Measurements from ENCODE around the gene LEUTX.
A peak's percentile ranks its signal among the peaks of the same experiment; 100 is the strongest.
"Not testable (repeated sequence)": the region's sequence is repeated elsewhere in the genome, so short reads cannot be mapped to it uniquely, and the experiment has no call there.

The LEUTX gene

GRCh38 chr19:39788244-39788643 is 9.6 kb downstream of the LEUTX start:
- DNase-seq: no peak

- DNase-seq: peak; percentile 86
Observed at GRCh38 chr19:39792999-39793546, 14.4 kb downstream of the LEUTX start.

GRCh38 chr19:39795001-39795400 is 16.3 kb downstream of the LEUTX start:
- DNase-seq: no peak

DNA sequence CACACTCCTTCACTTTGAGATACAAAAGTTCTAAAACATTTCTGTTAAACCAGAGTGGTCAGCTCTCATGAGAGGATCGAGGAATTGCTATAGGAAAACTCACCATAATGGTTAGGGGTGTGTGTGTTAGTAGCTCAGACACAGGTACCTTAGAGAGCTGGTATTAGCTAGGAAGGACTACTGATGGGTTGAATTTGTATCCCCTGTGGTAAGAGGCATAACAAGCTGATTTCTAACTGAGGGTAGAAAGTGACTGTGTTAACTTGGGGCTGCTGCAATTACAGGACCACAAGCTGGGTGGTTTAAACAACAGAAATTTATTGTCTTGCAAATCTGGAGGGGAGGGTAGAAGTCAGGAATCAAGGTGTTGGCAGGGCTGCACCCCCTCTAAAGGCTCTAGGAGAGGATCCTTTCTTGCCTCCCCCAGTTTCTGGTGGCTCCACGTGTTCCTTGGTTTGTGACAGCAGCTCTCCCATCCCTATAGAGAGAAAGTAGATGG is 17.4 kb downstream of the LEUTX start:
- no peak for DNase-seq

DNA sequence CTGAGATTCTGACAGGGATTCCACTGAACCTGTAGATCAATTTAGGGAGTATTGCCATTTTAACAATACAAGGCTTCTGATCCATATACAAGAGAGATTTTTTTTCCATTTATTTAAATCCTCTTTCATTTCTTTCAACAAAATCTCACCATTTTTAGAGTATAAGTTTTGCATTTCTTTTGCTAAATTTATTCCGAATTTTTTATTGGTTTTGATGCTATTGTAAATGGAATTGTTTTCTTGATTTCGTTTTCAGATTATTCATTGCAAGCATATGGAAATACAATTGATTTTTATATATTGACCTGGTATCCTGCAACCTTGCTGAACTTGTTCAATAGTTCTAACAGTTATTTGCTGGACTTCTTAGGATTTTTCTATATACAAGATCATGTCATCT is 18.4 kb downstream of the LEUTX start:
- DNase-seq: no peak

DNA sequence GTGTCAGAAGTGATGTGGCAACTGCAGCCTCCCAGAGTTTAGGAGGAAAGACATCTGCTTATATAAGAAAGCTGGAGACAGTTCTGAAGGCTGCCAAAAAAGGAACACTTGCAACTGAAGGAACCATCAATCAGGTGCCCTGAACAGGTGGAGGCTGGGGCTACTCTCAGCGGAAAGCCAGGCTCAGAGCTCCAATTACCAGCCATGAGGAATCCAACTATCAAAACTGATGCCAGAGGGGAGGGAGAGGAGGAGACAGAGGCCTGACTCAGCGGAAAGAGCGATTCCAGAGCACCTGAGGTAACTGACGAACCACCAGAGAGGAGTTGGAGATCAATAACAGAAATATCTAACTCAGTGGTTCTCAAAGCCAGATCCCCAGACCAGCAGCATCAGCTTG is 24.3 kb downstream of the LEUTX start:
- no peak for DNase-seq

GRCh38 chr19:39805104-39805503 is 26.4 kb downstream of the LEUTX start:
- no peak for DNase-seq

- no peak for DNase-seq
Observed at GRCh38 chr19:39807846-39808364, 29.3 kb downstream of the LEUTX start.

- DNase-seq: not testable (repeated sequence)
Observed at GRCh38 chr19:39808688-39809087, 30.0 kb downstream of the LEUTX start.

- no peak for DNase-seq
Observed at GRCh38 chr19:39809368-39809767, 30.7 kb downstream of the LEUTX start.

GRCh38 chr19:39810424-39810823 is 31.8 kb downstream of the LEUTX start:
- no peak for DNase-seq

GRCh38 chr19:39811064-39811463 is 32.4 kb downstream of the LEUTX start:
- no peak for DNase-seq

DNA sequence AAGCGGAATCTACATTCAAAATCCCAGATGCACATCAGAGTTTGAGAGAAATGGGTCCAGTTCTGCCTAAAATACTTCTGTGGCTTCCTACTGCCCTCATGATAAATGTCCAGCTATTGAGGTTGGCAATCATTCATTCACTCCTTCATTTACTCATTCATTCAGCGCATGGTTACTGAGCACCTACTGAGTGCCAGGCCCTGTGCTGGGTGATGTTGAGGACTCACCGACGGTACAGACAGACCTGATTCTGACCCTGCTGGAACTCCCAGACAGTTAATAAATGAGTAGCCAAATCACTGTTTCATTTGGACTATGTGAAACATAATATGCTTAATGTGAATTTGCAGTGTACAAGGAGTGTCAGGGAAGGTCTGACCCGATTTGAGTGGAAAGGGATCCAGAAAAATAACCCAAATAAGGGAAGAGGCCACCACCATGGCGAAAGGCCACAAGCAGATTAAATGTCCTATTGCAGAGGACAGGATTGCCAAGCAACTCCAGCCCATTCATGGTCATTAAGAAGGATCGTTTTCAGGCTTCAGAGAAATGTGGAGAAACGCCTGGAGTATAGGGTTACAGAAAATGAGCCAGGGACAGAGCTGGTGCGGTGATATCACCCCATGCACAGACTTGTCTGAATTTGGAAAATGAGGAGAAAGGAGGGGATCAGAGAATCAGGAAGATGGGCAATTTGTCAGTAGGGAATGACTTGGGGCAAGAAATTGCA is 34.8 kb downstream of the LEUTX start:
- no peak for DNase-seq

GRCh38 chr19:39814111-39814510 is 35.5 kb downstream of the LEUTX start:
- DNase-seq: not testable (repeated sequence)

GRCh38 chr19:39814595-39814994 is 35.9 kb downstream of the LEUTX start:
- no peak for DNase-seq

DNA sequence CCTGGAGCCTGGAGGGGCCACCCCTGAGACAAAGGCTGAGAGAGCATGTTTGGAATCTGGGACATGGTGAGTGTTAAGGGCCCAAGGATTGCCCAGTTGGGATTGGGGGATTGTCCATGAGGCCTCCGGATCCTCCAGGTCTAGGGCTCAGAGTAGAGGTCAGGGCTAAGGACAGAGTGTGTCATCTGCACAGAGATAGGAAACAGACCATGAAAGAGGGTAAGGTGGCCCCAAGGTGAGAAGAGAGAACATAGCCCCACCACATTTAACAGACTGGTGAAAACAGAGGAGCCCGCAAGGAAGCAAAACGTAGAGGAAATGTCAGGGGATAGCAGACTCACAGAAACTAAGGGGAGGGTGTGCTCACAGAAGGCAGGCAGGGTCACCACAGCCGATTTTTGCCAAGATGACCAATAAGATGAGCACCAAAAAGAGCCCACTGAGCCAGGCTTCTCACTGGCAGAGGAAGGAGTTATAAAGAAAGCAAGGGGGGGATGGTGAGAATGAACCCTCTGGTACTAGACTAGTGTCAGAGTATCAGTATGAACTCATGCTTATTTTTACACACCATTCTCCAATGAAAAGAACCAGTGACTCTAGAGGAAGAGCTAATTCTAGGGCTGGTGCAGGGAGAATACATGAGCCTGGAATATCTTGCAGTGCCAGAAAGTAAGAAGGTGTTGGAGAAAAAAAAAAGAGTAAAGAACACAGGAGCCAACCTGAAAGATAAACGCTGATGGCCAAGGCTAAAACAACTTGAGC is 37.8 kb downstream of the LEUTX start:
- no peak for DNase-seq

DNA sequence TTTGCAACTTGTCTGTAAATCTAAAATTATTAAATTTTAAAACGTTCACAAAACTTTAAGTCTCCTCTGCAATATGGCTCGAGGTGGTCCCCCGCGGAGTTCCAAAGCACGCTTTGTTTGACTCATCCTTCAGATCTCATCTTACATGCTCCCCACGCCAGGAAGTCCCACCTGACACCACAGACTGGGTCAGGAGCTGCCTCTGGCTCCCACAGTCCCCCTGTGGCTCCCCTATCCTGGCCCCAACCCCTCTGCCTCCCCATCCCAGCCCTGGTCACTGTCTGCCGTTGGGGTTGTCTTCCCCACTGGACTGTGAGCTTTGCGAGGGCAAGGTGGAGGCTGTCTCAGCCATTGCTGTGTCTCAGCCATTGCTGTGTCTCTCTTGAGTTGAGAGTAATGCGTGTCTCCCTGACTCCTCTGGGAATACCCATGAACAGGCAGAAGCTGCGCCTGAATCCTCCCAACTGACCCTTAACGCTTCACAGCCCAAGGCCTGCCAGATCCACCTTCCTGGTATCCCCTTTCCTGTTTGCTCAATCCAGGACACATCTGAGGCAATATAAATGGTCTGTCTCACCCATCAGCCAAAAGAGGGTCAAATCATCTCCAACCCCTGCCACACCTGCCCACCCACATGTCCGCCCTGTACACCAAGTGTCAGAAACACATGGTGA is 39.4 kb downstream of the LEUTX start:
- DNase-seq: no peak

- DNase-seq: no peak
Observed at GRCh38 chr19:39818626-39819097, 40.0 kb downstream of the LEUTX start.

DNA sequence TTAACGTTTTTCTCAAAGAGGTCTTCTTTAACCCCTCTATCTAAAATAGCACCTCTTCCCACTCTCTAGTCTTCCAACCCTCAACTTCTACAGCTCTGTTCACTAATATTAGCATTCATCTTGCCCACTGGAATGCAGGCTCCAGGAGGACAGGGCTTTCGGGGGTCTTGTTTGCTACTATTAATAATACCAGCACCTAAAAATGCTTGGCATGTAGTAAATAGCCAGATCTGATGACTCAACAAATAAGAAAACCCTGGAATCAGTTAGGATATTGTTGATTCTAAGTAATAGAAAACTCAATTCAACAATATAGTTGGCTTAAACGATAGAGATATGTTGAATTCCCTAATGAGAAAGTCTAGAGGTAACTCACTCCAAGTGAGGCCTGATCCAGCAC is 41.1 kb downstream of the LEUTX start:
- no peak for DNase-seq

DNA sequence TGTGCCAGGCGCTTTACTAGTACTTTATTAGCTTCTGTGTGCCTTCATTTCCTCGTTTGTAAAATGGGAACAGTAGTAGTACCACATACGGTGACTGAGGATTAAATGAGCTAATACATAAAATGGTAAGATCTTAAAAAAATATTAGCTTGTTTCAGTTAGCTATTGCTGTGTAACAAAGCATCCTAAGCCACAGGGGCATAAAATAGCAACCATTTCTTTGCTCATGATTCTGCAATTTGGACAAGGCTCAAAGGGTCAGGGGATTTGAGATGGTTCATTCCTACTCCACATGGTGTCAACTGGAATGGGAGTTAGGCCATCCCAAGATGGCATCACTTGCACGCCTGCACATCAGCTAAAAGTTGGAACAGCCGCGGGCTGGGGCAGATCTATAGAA is 42.0 kb downstream of the LEUTX start:
- no peak for DNase-seq

DNA sequence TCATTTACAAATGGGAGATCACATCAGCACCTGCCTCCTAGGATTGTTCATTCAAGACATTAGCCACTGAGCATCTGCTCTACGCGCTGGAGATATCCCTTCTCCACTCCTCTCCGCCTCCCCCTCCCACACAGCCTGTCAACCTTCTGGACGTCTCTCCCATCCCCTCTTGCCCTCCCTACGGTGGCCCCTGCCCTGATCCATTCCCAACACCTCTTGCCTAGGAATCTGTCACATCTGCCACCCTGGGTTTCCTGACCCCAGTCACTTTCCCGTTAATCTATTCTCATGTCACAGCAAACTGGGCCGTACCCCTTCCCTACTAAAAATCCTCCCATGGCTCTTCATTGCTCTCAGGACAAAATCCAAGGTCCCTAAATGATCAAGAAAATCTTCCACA is 45.0 kb downstream of the LEUTX start:
- DNase-seq: no peak

GRCh38 chr19:39824143-39825092 is 45.8 kb downstream of the LEUTX start:
- DNase-seq: peak; percentile 89
